ENCODE measurements around the gene IL34.
"Not testable (repeated sequence)": the region's sequence is repeated elsewhere in the genome, so short reads cannot be mapped to it uniquely, and the experiment has no call there.

The IL34 gene

DNA sequence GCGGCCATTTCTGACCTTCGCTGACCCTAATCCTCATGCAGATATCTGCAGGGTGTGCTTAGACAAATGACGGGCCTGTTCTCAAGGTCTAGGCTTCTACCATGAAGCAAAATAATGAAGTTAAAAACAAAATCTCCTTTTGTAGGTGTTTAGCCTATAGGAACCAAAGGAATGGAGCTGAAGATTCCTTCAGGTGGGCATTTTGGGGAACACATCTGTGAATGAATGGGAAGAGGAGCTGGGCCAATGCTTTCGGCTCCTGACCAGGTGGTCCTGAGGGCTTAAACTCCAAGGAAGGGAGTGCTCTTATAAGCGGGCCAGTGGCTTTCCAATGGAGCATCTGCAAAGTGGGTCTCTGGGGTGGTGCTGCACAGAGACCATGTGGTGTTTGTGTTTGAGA is 14.1 kb upstream of the IL34 start:
- DNase-seq (ENCODE audit: low read depth), result no peak

DNA sequence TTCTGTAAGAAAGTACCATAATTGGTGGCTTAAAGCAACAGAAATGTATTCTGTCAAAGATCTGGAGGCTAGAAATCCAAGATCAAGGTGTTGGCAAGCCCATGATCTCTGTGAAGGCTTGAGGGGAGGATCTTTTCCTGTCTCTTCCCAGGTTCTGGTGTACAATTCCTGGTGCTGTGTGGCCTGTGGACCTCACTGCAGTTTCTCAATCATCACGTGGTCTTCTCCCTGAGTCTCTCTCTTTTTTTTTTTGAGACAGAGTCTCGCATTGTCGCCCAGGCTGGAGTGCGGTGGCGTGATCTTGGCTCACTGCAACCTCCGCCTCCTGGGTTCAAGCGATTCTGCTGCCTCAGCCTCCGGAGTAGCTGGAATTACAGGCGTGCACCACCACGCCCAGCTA is 12.7 kb upstream of the IL34 start:
- not testable (repeated sequence) for DNase-seq (ENCODE audit: low read depth)

DNA sequence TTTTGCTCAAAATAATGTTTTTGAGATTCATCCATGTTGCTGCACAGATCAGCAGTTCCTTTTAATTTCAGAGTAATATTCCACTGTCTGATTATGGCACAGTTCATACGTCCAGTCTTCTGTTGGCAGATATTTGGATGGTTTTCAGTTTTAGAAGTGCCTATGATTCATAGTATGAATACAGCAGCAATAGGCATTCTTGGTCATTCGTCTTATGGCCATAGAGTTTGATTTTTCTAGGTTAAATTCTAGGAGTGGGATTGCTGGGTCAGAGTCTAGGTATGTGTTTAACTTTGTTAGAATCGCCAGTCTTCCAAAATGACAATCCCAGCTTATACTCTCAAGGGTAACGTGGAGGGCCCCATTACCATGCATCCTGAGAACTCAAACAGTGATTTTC is 11.5 kb upstream of the IL34 start:
- no peak for DNase-seq (ENCODE audit: low read depth)

DNA sequence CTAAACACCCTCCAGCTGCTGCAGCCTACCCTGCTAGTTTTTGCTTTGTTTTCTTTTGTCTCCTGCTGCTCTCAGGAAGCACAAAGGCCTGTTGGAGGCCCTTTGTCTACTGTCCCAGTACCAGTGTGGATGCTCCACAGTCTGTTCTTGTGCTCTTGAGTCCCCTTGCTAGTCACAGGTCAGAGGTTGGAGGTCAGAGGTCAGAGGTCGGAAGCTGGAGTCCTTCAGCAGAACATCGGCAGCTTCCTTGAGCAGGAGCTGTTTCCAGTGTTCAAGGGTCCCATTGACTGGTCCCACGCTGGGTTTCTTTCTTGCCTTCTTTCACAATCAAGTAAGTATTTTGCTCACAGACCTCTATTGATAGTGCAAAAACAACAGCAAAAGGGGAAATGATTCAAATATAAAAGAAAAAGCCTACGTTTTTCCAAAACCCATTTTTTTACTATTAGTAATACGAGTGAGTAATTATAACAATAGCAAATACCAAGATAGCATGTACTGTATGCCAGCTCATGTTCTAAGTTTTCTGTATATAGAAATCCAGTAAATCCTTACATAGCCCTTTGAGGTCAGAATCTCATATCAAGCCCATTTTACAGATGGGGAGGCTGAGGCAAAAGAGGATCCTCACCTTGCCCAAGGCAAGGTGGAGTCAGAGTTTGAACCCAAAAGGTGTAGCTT is 10.9 kb upstream of the IL34 start:
- no peak for DNase-seq (ENCODE audit: low read depth)

DNA sequence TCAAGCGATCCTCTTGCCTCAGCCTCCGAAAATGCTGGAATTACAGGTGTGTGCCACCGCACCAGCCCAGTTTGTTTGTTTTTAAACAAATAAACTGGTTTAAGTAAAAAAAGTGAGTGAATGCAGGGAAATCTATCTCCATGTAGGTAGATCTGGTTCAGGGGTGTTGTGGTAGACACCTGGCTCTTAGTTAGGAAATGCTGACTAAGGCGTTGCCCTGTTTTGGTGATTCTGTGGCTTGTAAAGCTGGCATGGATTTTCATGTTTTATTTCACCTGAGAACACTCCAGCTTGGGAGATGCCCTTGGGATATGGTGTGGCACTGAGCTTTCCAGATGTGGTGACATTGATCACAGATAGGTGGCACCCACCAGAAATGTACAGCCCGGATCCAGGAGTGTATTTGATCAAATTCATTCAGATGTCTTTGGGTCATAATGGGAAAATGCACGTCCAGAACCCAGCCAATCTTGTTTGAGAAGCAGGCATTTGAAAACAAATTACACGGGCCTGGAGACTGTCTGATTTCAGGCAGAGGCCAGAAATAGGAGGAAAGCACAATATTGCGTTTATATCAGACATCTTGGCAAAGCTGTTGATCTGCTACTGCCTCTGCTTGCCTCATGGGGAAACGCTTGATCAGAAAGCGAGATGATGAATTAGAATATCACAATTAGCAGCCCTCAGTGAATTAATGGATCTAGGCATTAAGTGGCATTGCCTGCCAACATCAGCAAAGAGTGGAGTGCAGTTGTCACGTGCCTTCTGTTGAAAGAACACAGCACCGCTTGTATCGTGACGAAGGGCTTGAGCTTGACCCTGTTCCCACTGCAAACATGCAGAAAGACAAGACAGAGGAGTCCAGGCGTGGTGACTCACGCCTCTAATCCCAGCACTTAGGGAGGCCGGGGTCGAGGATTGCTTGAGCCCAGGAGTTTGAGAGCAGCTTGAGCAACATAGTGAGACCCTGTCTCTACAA is 7.3 kb upstream of the IL34 start:
- DNase-seq (ENCODE audit: low read depth), result no peak

DNA sequence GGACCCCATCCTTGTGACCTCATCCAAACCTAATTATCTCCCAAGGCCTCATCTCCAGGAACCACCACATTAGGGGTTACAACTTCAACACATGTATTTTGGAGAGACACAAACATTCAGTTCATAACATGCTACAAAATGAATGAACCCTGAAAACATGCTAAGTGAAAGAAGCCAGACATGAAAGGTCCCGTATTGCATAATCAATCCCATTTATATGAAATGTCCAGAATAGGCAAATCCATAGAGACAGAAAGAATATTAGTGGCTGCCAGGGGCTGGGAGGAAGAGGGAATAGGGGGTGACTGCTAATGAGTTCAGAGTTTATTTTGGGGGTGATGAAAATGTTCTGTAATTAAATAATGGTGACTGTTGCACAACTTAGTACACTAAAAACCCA is 3.7 kb upstream of the IL34 start:
- no peak for DNase-seq (ENCODE audit: low read depth)

DNA sequence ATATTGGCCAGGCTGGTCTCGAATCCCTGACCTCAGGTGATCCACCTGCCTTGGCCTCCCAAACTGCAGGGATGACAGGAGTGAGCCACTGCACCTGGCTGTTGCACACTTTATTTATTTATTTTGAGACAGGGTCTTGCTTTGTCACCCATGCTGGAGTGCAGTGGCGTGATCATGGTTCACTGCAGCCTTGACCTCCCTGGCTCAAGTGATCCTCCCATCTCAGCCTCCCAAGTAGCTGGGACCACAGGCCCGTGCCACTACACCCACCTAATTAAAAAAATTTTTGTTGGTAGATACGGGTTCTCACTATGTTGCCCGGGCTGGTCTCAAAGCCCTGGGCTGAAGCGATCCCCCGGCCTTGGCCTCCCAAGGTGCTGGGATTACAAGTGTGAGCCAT is 3.1 kb upstream of the IL34 start:
- not testable (repeated sequence) for DNase-seq (ENCODE audit: low read depth)

DNA sequence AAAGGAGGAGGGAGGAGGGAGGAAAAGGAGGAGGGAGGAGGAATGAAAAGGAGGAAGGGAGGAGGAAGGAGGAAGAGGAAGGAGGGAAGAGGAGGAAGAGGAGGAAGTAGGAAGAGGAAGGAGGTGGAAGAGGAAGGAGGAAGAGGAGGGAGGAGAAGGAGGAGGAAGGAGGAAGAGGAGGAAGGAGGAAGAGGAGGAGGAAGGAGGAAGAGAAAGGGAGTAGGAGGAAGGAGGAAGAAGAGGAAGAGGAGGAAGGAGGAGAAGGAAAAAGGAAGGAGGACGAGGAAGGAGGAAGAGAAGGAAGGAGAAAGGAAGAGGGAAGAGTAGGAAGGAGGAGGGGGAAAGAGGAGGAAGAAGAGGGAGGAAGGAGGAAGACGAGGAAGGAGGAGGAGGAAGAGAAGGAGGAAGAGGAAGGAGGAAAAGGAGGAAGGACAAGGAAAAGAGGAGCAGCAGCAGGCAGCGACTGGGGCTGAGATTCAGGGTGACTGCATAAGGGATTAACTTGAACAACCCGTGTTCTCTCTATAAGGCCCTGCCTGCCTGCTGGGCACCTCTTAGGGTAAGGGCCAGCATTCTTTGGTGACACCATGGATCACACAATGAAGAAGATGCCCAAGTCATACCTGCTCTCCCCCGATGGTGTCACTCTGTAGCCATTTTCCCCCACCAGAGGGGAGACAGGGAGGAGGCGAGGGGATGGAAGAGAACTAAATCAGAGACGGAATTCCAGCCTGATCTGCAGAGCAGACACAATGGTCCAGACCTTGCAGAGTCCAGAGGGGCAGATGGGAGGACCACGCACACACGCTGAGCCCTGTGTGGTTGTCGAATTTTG is 1.4 kb upstream of the IL34 start:
- DNase-seq (ENCODE audit: low read depth), result no peak

DNA sequence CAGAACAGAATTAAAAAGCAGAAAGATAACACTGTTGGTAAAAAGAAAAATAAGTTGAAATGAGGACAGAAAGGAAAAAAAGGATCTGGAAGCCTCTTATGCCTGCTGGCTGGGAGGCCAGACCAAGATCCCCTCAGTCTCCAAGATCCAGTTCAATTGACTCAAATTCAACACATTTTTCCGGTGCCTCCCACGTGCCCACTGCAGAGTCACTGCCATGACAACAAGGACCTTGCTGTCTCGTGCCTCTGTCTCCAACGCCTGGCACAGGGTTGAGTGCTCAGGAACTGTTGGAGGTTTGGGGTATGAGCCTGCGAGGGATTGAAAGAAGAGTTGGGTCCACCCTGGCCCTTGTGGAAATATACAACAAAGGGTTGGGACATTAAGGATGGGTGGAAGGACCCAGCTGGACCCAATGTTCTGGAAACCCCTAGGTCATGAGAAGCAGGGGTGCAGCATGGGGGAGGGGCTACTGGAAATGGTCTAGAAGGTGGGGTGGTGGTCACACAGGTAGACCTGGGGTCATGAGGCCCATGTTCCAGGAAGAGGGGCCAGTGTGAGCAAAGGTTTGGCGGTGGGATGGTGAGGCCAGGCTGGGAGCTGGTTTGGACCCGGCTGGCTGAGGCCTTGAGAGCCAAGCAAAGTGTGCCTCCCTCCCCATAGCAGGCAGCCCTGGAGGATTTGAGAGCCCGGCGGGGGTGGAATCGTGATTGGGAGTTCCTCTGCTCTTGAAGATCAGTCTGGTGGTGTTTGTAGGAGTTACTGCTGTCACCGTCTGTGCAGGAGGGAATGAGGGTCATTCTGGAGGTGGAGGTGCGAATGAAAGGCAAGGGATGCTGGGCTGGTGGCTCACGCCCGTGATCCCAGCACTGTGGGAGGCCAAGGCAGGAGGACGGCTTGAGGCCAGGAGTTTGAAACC is 1.3 kb downstream of the IL34 start:
- no peak for DNase-seq (ENCODE audit: low read depth)

DNA sequence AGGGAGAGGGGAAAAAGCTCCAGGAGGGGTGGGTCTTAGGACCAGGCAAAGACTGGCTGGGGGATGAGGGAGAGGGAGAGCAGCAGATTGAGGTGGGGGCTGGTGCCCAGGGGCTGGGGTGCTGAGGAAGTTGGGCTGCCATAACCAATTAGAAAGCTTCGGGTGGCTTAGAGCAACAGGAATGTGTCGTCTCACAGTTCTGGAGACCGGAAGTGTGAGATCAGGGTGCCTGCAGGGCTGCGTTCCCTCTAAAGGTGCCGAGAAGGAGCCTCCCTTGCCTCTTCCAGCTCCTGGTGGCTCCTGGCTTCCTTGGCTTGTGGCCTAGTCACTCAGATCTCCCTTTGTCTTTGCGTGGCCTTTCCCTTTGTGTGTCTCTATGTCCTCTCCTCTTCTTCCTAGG is 2.2 kb downstream of the IL34 start:
- DNase-seq (ENCODE audit: low read depth), result no peak

DNA sequence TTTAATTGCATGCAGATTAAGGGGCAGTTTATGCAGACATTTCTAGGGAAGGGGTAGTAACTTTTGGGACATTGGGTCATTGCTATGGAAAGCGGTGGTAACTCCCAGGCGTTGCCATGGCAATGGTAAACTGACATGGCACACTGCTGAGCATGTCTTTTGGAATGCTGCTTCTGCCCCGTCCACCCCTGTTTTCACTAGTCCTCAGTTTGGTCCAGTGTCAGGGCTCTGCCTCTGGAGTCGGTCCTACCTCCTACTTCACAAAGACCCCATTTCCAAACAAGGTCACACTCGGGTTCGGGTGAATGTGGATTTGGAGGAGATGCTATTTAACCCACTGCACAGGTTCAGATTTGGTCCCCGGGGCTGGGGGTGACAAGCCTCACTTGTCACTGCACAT is 2.9 kb downstream of the IL34 start:
- no peak for DNase-seq (ENCODE audit: low read depth)

DNA sequence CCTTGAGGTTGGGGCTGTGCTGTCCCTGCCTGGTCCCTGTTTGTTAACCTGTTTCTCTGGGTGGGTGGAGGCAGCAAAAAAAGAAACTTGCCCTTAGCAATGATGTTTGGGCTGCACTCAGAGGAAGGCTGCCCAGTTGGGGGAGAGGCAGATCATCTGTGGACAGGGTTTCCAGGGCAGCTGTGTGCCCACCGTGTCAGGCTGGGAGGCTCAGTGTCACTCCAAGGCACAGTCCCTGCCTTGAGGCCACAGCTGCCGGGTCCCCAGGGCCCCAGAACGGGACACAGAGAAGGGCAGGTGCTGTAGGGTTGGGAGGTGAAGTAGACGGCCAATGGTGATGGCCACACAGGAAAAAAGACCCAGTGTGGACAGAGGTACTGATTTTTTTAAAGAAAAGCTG is 3.9 kb downstream of the IL34 start:
- DNase-seq (ENCODE audit: low read depth), result no peak

DNA sequence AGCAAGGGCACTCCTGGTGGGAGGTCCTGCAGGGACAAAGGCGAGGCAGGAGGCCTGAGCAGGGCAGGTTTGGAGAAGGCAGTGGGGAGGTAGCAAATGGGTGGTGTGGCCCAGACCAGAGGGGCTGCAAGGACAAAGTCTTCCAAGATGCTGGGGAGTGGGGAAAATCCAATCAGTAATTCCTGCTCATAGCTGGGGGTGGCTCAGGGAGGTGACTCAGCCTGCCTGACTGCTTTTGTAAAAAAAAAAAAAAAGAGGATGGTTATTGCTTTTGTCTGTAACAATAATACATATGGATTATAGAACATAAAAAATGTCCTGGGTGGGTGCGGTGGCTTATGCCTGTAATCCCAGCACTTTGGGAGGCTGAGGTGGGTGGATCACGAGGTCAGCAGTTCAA is 5.2 kb downstream of the IL34 start:
- no peak for DNase-seq (ENCODE audit: low read depth)

DNA sequence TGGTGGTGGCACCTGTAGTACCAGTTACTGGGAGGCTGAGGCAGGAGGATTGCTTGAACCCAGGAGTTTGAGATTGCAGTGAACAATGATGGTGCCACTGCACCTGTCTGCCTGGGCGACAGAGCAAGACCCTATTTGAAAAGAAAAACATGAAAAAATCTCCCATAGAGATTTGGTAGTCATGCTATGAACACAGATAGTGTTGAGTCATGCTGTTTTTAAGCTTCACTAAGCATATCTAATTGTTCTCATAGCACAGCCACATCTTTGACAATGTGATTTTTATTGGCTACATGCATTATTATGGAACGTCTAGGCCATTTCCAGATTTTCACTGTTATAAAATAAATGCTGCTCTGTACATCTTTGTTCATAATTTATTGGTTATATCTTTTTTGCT is 6.0 kb downstream of the IL34 start:
- no peak for DNase-seq (ENCODE audit: low read depth)

DNA sequence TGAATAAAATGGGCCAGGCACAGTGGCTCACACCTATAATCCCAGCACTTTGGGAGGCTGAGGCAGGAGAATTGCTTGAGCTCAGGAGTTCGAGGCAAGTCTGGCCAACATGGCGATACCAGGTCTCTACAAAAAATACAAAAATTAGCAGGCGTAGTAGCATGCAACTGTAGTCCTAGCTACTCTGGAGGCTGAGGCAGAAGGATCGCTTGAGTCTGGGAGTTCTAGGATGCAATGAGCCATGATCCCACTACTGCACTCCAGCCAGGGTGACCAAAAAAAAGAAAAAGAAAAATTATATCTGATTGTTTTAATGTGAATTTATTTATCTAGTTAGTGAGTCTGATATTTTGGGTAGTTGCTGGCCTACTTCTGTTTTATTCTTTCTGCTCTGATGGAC is 7.0 kb downstream of the IL34 start:
- no peak for DNase-seq (ENCODE audit: low read depth)

DNA sequence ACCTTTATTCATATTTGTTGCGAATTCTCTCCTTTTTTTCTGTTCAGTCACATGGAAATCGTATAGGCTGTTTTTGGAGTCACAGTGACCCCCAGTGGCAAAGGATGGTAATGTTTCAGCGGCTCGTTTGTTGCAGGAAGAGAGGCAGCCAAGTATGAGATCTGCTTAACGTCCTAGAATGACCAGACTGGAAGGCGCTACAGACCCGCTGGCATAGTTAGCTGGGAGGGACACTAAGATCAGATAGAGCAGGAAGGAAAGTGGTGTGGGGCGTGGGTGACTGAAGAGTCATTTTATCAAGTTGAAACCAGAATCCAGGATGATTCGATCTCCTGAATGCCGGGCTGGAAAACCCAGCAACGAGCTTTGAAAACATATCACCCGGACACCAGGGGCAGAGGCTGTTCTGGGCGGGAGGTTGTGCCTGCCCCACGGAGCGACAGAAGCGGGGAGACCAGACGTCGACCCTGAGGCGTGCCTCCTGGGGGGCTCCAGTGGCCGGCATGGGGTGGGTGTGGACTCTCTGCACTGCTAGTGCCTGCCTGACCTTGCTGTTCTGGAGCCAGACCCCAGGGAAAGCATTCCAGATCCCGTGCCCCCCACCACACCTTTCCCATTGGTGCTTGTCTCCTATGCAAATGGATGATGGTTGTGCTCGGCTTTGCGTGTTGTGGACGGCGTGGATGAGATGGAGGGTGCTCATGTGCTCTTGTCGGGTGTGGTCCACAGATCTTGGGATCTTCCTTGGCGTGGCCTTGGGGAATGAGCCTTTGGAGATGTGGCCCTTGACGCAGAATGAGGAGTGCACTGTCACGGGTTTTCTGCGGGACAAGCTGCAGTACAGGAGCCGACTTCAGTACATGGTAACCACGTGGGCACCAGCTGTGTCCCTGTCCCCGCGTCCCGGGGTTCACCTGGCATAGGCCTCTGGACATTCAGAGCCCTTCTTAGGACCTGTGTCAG is 7.7 kb downstream of the IL34 start:
- peak; percentile 59 for DNase-seq (ENCODE audit: low read depth)

DNA sequence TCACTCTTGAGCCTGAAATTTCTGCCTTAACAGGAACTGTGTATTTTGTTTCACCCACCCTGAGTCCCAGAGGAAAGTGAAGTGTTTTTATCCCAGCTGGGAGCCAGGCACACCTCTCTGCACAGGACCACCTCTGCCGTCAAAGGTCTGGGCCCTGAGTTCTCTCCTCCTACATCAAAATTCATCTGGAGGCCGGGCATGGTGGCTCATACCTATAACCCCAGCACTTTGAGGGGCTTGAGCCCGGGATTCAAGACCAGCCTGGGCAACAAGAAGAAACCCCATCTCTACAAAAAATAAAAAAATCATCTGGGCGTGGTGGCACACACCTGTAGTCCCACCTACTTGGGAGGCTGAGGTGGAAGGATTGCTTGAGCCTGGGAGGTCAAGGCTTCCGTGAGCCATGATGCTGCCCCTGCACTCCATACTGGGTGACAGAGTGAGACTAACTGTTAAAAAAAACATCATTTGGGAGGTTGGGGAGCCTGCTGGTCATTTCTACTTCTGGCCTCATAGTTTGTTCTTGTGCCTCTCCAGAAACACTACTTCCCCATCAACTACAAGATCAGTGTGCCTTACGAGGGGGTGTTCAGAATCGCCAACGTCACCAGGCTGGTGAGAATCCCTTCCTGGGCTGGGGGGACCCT is 9.8 kb downstream of the IL34 start:
- DNase-seq (ENCODE audit: low read depth), result no peak

DNA sequence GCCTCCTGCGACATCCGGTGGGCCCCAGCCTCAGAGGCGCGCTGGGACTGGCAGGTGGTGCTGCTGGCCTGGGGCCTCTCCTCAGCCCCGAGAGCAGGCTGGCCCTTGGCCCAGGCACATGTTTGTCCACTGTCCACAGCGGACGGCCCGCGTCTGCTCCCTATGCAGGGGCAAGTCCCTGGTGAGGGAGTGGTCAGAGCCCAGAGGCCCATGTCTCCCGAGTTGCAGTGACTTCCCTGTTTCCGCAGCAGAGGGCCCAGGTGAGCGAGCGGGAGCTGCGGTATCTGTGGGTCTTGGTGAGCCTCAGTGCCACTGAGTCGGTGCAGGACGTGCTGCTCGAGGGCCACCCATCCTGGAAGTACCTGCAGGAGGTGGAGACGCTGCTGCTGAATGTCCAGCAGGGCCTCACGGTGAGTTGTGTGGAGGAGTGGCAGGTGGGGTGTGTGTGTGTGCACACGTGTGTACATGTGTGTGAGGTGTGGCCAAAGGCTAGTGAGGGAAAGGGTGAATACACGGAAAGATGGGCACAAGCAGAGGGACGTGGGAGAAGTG is 10.4 kb downstream of the IL34 start:
- DNase-seq (ENCODE audit: low read depth), result no peak

DNA sequence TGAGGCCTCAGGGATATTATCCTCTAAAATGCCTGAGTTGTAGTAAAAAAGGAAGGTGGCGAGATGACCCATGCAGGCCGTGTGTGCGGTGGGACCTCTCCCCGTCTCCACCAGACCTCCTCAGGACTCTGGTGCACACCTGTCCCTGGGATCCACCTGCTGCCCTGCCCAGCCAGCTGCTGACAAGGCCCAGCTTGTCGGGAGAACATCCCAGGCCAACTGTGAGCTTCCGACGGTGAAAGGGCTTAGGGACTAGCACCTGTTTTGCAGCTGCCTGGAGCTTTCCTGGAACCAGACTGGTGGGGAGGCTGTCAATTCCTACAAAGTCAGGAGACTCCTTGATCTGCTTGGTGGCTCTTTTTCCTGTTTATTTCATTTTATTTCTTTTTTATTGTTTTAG is 11.6 kb downstream of the IL34 start:
- DNase-seq (ENCODE audit: low read depth), result no peak

DNA sequence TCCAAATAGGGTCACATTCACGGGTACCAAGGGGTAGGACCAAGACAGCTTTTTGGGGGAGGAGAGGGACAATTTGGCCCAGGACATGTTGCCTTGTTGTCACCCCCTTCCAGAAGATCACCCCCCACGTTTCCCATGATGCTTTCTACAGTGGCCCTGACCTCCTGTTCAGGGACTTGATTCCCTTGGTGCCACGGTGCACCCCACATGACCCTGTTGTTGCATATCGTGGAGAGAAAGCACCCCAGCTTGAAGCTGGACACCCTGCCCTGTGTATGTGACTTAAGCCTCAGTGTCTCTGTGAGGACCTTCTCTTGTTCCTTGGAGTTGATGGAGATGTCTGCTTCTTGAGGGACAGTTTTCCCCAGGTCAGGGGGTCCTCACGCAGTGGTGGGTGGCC is 12.6 kb downstream of the IL34 start:
- DNase-seq (ENCODE audit: low read depth), result no peak
